ENCODE data around the gene ITPR1.

Gene ITPR1

DNA sequence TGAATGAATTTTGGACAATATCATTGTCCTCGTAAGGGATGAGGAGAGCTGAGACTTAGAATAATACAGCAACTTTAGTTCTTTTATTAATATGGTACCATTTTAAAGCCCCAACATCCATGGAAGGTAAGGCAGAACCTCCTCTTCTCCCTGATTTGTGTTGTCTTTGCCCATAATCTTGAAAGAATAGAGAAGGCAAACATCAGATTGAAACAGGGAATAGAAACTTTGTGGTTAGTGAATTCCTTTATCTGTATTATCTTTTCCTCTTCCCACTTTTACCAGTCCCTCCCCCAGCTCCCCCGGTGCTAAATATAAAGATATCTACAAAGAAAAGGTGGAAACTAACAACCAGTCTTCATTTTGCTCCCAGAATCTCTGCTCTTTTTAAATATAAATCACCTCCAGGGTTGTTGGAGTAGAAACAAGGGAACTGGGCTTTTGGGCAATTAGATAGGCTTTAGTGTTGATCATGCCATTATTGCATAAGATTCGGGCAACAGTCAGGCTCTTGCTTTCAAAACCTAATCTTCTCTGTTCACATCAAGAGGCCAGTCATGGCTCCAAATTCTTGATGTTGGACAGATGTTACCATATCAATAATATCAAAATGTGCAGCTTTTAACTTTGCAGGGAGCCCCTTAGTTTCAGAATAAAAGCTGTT lies 32.5 kb downstream of the ITPR1 start:
- H3K27me3 Mint-ChIP-seq = no peaks in the 10 kb centered on the region
- no peaks in the 10 kb centered on the region for H3K9me3 Mint-ChIP-seq
- no peak for DNase-seq
- CTCF ChIA-PET = no interaction called here
- H3K4me3 Mint-ChIP-seq = no peak overlapping the region
- H3K27ac Mint-ChIP-seq = no peak overlapping the region
- H3K36me3 Mint-ChIP-seq = peaks cover 6% of the 10 kb centered on the region
- H3K4me1 Mint-ChIP-seq = peaks cover 8% of the 10 kb centered on the region

- peaks cover 2% of the 10 kb centered on the region for H3K36me3 Mint-ChIP-seq
- CTCF ChIA-PET = no interaction called here
- H3K27ac Mint-ChIP-seq = no peak overlapping the region
- no peaks in the 10 kb centered on the region for H3K27me3 Mint-ChIP-seq
- no peak overlapping the region for H3K4me3 Mint-ChIP-seq
- H3K4me1 Mint-ChIP-seq = peaks cover 8% of the 10 kb centered on the region
- no peak for DNase-seq
- H3K9me3 Mint-ChIP-seq = no peaks in the 10 kb centered on the region
These were observed 35.2 kb downstream of the ITPR1 start for GRCh38 chr3:4528320-4528719.

- Mint-ChIP-seq H3K4me1 (peaks cover 8% of the 10 kb centered on the region), H3K36me3 (no peaks in the 10 kb centered on the region), H3K9me3 (no peaks in the 10 kb centered on the region), H3K27ac (no peak overlapping the region), H3K27me3 (no peaks in the 10 kb centered on the region), H3K4me3 (no peak overlapping the region)
- CTCF ChIA-PET = interaction anchor here (1.2 kb wide), 1 partner anchor 10 kb away, joined by 4 read pairs; no protein-coding TSS in a partner anchor
- no peak for DNase-seq
These were observed 35.9 kb downstream of the ITPR1 start for GRCh38 chr3:4528819-4529600.

GRCh38 chr3:4529876-4530588 lies 36.9 kb downstream of the ITPR1 start:
- H3K4me1 Mint-ChIP-seq = peaks cover 7% of the 10 kb centered on the region
- no peaks in the 10 kb centered on the region for H3K27me3 Mint-ChIP-seq
- DNase-seq = no peak
- no peak overlapping the region for H3K4me3 Mint-ChIP-seq
- no peaks in the 10 kb centered on the region for H3K9me3 Mint-ChIP-seq
- H3K27ac Mint-ChIP-seq = no peak overlapping the region
- CTCF ChIA-PET = interaction anchor here (0.6 to 1.2 kb wide), 2 partner anchors 11 to 179 kb away, joined by 3 to 4 read pairs; no protein-coding TSS in a partner anchor
- H3K36me3 Mint-ChIP-seq = no peaks in the 10 kb centered on the region

DNA sequence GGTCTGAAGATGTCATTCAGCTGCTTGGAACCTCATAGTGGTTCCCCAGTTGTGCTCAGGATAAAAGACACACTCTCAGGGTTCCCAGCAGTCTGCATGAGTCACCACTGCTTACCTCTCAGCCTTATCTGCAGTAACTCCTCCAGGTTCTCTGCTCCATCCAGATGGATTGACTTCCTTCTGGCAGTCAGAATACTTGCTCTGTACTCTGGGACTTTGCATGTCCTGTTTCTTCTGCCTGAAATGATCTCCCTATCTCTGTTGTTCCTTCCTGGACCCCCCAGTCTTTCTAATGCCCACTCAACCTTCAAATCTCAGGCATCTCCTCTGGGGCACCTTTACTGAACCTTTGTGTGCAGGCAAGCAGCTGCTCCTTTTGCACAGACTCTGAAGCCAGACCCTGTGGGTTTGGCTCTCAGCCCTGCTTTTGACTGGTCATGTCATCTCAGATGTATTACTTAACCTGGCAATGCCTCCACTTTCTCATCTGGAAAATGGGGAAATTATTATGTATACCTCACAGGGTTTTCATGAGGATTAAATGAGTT lies 38.4 kb downstream of the ITPR1 start:
- CTCF ChIA-PET = no interaction called here

GRCh38 chr3:4532535-4533112 lies 39.5 kb downstream of the ITPR1 start:
- Mint-ChIP-seq H3K4me3 (no peak overlapping the region), H3K36me3 (peaks cover 2% of the 10 kb centered on the region), H3K27me3 (no peaks in the 10 kb centered on the region), H3K27ac (no peak overlapping the region), H3K9me3 (no peaks in the 10 kb centered on the region), H3K4me1 (no peaks in the 10 kb centered on the region)
- CTCF ChIA-PET = no interaction called here
- DNase-seq = no peak

More for the DNA sequence above, 38.4 kb downstream of the ITPR1 start:
- Mint-ChIP-seq H3K9me3 (no peaks in the 10 kb centered on the region), H3K27ac (no peak overlapping the region), H3K4me1 (no peaks in the 10 kb centered on the region), H3K4me3 (no peak overlapping the region), H3K36me3 (no peaks in the 10 kb centered on the region), H3K27me3 (no peaks in the 10 kb centered on the region)
- DNase-seq = no peak

GRCh38 chr3:4533489-4534443 lies 40.6 kb downstream of the ITPR1 start:
- peaks cover 4% of the 10 kb centered on the region for H3K36me3 Mint-ChIP-seq
- no peaks in the 10 kb centered on the region for H3K4me1 Mint-ChIP-seq
- no peaks in the 10 kb centered on the region for H3K27me3 Mint-ChIP-seq
- no peak overlapping the region for H3K27ac Mint-ChIP-seq
- peaks cover 1% of the 10 kb centered on the region for H3K9me3 Mint-ChIP-seq
- CTCF ChIA-PET = interaction anchor here (0.6 to 1.0 kb wide), 2 partner anchors 54 to 1129 kb away, joined by 3 read pairs; no protein-coding TSS in a partner anchor
- DNase-seq = no peak
- no peak overlapping the region for H3K4me3 Mint-ChIP-seq

- peaks cover 1% of the 10 kb centered on the region for H3K9me3 Mint-ChIP-seq
- no peaks in the 10 kb centered on the region for H3K27me3 Mint-ChIP-seq
- no peak for DNase-seq
- CTCF ChIA-PET = interaction anchor here (0.7 to 1.0 kb wide), 2 partner anchors 23 to 53 kb away, joined by 3 read pairs; no protein-coding TSS in a partner anchor
- H3K4me3 Mint-ChIP-seq = no peak overlapping the region
- no peak overlapping the region for H3K27ac Mint-ChIP-seq
- no peaks in the 10 kb centered on the region for H3K4me1 Mint-ChIP-seq
- H3K36me3 Mint-ChIP-seq = peaks cover 4% of the 10 kb centered on the region
These were observed 41.8 kb downstream of the ITPR1 start for GRCh38 chr3:4534906-4535305.

GRCh38 chr3:4536260-4536659 lies 43.1 kb downstream of the ITPR1 start:
- DNase-seq = no peak
- peaks cover 4% of the 10 kb centered on the region for H3K36me3 Mint-ChIP-seq
- H3K27ac Mint-ChIP-seq = no peak overlapping the region
- CTCF ChIA-PET = interaction anchor here (0.9 to 1.5 kb wide), 2 partner anchors 17 to 95 kb away, joined by 3 read pairs; no protein-coding TSS in a partner anchor
- peaks cover 1% of the 10 kb centered on the region for H3K9me3 Mint-ChIP-seq
- no peak overlapping the region for H3K4me3 Mint-ChIP-seq
- no peaks in the 10 kb centered on the region for H3K27me3 Mint-ChIP-seq
- no peaks in the 10 kb centered on the region for H3K4me1 Mint-ChIP-seq

DNA sequence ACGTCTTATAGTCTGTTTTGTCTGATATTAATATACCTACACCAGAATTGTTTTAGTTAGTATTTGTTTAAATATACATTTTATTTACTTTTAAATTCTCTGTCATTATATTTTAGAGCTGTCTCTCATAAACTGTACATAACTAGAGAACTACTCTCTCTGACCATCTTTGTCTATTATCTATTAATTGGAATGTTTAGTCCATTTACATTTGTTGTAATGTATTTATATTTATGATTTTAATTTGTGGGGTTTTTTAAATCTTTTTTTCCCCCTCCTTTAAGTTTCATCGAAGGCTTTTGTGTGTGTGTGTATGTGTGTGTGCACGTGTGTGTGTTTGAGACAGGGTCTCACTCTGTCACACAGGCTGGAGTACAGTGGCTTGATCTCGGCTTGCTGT lies 47.1 kb downstream of the ITPR1 start:
- H3K4me1 Mint-ChIP-seq = no peaks in the 10 kb centered on the region
- no peak overlapping the region for H3K27ac Mint-ChIP-seq
- H3K36me3 Mint-ChIP-seq = peaks cover 4% of the 10 kb centered on the region
- no peak for DNase-seq
- CTCF ChIA-PET = no interaction called here
- no peak overlapping the region for H3K4me3 Mint-ChIP-seq
- no peaks in the 10 kb centered on the region for H3K27me3 Mint-ChIP-seq
- H3K9me3 Mint-ChIP-seq = peaks cover 1% of the 10 kb centered on the region

GRCh38 chr3:4543110-4543509 lies 50.0 kb downstream of the ITPR1 start:
- Mint-ChIP-seq H3K4me1 (no peaks in the 10 kb centered on the region), H3K9me3 (peaks cover 1% of the 10 kb centered on the region), H3K4me3 (no peak overlapping the region), H3K36me3 (peaks cover 3% of the 10 kb centered on the region), H3K27ac (no peak overlapping the region), H3K27me3 (no peaks in the 10 kb centered on the region)
- no peak for DNase-seq
- CTCF ChIA-PET = no interaction called here

DNA sequence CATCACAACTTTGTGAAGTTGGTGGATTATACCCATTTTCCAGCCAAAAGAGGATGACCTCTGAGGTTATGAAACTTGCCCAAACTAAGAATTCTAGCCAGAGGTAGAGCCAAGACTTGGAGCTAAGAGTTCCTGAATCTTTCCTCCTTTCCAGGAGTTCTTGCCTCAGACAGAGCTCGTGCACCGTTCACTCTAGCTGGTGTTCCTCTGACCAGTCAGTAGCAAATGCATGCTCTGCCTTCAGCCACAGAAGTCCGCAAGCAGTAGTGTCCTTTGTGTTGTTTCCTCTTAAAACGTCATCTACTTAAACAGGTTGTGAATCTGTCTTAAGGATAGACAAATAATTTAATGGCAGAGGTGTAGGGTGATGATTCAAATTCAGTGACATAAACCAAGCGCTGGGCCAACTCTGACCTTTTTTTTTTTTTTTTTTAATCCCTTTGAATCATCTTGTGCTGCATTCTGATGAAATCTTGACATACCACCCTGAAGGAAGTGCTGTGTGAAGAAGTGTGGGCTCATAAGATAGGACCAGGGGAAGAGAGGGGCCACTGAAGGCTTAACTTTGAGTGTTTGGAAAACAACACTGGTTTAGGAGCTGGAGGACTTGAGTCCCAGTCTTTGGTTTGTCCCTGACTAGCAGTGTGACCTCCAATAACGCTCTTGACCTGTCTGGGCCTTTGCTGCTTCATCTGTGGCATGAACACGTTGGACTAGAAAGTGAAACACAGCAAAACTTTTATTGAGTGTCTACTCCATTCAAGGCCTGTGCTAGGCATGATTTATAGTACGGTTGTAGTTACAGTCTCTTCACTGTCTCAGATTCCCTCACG lies 53.4 kb downstream of the ITPR1 start:
- CTCF ChIA-PET = no interaction called here
- Mint-ChIP-seq H3K36me3 (no peaks in the 10 kb centered on the region), H3K27ac (no peak overlapping the region), H3K27me3 (no peaks in the 10 kb centered on the region), H3K4me3 (no peak overlapping the region), H3K4me1 (no peaks in the 10 kb centered on the region), H3K9me3 (no peaks in the 10 kb centered on the region)
- no peak for DNase-seq
